ENCODE measurements around the gene PRKN.
A peak's percentile ranks its signal among the peaks of the same experiment; 100 is the strongest.
"Not testable (repeated sequence)": the region's sequence is repeated elsewhere in the genome, so short reads cannot be mapped to it uniquely, and the experiment has no call there.

PRKN gene

GRCh38 chr6:161356167-161356854 is 1371.3 kb downstream of the PRKN start:
- no peak for DNase-seq

DNA sequence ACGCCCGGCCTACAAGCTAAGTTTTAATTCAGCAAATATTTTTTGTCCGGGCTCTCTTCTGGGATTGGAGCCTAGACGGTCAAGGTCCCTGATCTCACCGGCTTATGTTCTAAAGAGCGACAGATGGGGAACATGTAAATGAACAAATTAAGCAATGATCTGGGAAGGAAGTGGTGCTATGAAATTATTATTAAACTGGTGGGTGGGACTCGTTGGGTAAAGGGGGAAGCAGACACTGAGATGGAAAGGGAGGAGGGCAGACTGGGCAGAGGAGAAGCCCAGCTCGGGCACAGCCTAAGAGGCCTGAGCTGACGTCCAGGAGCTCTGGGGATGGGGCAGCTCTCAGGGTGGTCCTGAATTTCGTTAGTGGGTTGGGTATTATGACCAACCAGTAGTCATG is 1371.9 kb downstream of the PRKN start:
- no peak for DNase-seq

DNA sequence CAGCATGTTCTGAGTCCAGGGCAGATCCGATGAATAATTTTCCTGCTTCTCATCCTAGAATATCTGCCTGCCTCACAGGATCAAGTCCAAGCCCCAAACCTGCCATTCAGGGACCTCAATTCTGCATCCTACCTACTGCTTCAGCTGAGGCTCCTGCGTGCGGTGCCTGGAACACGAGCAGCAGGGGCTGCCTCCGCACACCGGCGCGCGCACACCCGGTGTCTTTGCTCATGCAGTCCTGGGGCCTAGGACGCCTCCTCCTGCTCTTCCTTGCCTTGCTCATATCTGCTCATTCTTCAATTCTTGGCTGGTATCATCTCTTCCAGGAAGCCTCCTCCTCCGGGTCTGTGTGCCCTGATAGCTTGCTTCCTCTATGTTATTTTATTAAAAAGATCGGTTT is 1372.6 kb downstream of the PRKN start:
- no peak for DNase-seq

GRCh38 chr6:161354276-161354840 is 1373.2 kb downstream of the PRKN start:
- no peak for DNase-seq

DNA sequence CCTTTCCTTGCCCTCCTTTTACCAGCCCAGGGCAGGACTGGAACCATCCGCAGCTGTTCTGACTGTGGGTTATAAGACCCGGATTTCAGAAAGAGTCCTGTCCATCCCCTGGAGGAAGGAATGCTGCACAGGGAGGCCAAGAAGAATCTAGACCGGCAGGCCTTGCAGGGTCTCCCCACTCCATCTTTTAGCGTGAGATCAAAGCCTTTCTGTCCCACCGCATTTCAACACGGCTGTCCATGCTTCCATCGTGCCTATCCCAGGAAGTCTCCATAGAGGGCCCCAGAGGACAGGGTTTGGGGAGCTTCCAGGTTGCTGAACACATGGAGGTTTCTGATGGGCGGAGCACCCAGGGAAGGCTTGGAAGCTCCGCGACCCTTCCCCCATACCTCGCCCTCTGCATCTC is 1374.4 kb downstream of the PRKN start:
- peak; percentile 20 for DNase-seq

- DNase-seq: no peak
These were observed 1375.7 kb downstream of the PRKN start for GRCh38 chr6:161351858-161352257.

- DNase-seq: no peak
These were observed 1377.7 kb downstream of the PRKN start for GRCh38 chr6:161349886-161350285.

GRCh38 chr6:161348628-161348994 is 1379.0 kb downstream of the PRKN start:
- no peak for DNase-seq

GRCh38 chr6:161347988-161348627 is 1379.5 kb downstream of the PRKN start:
- no peak for DNase-seq

DNA sequence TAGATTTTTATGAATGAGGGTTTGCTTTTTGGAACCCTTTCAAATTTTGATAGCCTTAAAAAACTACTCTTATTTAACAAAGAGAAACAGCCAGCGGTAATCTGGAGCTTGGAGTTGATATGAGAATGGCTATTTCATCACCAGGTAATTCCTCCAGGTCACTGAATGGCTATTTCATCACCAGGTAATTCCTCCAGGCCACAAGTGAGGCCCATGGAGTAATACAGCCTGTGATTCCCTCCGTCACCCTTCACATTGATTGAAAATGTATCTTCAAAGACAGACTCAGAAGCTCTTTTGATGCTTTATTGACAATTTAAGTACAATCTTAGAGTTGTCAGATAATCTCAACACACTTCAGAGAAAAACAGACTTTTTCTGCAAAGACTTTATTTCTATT is 1380.4 kb downstream of the PRKN start:
- DNase-seq: no peak

DNA sequence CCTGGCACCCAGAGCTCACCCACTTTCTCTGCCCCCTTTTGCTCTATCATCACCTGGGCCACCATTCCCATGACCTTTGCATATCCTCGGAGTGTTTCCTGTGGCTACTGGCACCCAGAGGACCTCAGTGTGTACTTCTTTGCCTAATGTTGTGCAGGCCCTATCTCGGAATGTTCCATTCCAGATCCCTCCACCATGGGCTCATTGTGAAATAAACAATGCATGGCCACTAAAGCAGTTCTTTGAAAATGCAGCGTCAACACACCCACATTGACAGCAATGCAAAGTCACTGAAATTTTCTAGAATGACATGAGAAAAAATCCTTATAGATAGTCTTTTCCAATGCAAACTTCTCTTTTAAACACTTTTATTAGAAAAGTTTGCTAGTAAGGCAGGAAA is 1380.8 kb downstream of the PRKN start:
- DNase-seq: no peak

- no peak for DNase-seq
These were observed 1382.9 kb downstream of the PRKN start for GRCh38 chr6:161344626-161345025.

DNA sequence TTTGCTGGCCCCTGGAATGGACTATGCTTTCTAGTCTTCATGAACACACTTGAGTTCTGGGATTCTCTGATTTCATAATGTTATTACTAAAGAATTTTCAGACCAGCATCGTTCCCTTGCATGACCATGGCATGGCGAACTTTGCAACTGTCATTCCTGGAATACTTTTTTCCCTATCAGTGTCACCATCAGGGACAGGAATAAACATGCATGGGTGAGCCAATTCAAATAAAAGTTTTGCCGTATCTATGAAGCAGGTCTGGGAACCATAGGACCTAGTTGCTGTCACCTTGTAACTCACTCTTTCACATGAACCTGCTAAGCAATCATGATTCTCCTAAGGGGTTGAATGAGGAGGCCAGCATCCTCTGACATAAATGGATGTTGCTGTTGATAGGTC is 1385.5 kb downstream of the PRKN start:
- no peak for DNase-seq

- DNase-seq: no peak
These were observed 1385.9 kb downstream of the PRKN start for GRCh38 chr6:161341638-161342037.

DNA sequence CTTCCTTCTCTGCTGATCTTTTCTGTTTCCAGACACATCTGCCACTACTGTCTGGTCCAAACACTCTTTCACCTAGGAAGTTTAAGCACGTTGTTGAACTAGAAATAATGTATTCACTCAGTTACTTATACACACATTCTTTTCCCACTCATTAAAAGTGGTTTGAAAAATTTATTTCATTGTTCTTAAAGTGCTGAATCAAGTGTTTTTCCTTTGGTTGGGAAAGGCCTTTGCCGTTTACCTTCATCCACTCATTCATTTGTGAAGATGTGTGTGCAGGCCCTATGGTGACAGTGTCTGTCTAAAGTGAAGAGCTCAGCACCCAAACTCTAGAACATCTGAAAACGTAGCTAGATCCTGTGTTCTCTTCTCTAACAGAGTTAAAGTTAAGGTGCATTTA is 1389.6 kb downstream of the PRKN start:
- DNase-seq: no peak

DNA sequence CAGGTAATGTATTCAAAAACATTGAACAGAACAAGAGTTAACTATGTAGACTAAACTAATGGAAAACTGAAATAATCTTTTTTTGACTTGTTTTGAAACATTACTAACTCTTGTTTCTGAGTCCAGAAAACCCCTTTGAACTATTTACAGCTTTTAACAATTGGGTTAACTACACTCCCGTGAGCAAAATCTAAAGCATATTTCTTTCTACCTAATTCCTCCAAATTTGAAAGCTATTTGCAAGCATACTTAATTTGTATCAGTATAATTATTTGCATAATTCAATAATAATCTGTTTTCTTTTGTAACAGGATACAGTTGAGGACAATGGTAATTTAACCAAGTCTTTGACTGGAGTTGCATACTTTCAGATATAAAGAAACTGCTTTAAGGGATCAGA is 1391.1 kb downstream of the PRKN start:
- no peak for DNase-seq

- no peak for DNase-seq
These were observed 1394.2 kb downstream of the PRKN start for GRCh38 chr6:161333410-161333809.

DNA sequence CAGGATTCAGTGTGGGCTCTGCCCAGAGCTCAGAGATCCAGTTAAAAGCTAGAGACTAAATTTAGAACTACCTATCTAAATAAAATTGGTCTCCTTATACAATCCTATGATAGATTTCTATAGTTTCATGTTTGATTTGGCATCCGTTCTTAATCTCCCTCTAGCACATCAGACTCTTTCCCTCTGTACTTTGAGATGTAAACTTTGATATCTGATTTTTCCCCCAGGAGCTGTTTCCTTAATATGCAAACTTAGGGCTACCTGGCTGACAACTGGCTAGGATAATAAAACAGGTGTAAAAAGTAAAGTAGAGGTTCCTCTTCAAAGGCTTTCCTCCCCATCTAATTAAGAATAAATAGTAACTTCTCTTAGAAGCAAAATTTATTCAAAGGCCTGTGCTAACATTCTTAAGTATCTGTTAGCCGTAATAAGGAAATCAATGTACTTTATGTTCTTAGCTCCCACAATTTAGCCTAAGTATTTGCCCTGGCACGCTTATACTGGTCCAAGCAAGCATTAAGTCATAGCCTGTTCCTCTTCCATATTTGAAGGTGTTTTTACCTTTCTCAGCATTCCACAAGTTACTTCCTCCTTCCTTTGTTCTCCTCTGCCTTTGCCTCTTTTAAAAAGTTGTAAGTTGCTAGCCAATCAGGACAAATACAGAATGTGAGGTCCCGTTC is 1396.0 kb downstream of the PRKN start:
- not testable (repeated sequence) for DNase-seq

- no peak for DNase-seq
These were observed 1400.1 kb downstream of the PRKN start for GRCh38 chr6:161327360-161327953.

- DNase-seq: no peak
These were observed 1408.3 kb downstream of the PRKN start for GRCh38 chr6:161319231-161319630.

DNA sequence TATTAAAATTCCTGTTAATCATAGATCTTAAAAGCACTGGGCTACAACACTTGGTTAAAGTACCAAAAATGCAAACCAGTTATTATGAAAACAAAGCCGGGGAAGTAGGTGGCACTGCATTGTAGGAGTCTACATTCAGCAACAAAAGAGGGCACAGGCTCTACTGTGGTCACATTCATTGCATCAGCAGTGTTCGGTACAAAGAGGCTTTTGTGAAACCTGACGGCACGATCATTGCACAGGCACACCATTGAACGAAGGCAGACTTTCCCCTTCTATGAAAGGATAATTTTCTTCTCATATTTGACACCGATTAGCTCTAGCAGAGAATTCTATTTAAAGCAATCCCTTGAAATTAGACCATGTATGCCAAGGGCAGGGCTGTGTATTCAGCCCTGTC is 1409.1 kb downstream of the PRKN start:
- DNase-seq: no peak

DNA sequence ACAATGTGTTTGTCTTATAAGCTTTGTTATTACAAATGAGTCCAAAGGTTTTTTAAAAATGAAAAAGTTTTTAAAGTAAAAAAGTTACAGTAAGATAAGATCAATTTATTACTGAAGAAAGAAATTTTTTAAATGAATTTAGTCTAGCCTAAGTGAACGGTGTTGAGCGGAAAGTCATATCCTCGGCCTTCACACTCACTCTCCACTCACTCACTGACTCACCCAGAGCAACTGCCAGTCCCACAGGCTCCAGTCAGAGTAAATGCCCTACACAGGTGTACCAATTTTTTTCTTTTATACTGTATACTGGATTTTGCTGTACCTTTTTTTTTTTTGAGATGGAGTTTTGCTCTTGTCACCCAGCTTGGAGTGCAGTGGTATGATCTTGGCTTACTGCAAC is 1411.0 kb downstream of the PRKN start:
- DNase-seq: no peak

DNA sequence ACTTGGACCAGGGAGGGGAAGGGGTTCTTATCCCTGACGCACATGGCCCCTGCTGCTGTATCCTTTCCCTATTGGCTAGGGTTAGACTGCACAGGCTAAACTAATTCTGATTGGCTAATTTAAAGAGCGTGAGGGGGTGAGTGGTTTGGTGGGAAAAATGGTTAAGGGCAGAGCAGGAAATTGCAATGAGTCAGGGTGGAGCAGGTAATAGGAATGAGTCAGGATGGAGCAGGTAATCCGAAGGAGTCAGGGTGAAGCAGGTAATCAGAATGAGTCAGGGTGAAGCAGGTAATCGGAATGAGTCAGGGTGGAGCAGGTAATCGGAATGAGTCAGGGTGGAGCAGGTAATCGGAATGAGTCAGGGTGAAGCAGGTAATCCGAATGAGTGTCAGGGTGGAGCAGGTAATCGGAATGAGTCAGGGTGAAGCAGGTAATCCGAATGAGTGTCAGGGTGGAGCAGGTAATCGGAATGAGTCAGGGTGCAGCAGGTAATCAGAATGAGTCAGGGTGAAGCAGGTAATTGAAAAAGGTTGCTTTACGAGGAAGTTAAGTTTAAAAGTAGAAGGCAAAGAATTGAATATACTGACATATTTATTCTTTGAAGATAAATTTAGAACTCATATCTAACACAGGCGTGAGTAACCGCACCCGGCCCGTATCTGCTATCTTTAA is 1412.2 kb downstream of the PRKN start:
- not testable (repeated sequence) for DNase-seq
